ENCODE measurements around the gene ARF3. TPM values are rescaled to one million over a fixed set of nuclear protein-coding genes. Genes with fewer than 3 reads are reported as not detected.

The ARF3 gene
- total and polyA plus RNA-seq, 2 of the 13 experiments (the other 11 are each of a cell fraction or from before 2014, with no cell fraction given): 53.8 to 57.9 TPM

- TF ChIP-seq PREB (CRISPR knock-in tag; IDR thresholded peaks at IDR 0.05) (no peak), STAG1 (CRISPR knock-in tag; IDR thresholded peaks at IDR 0.05) (peak; percentile 69), JDP2 (CRISPR knock-in tag; IDR thresholded peaks at IDR 0.05; ENCODE audit: borderline replicate concordance) (no peak), ZKSCAN1 (IDR thresholded peaks at IDR 0.05; ENCODE audit: low read length) (peak; percentile 81), SMC3 (IDR thresholded peaks at IDR 0.05; ENCODE audit: low read length) (0 out of 2 replicates have a peak, but pooled peaks have one; percentile 4), SOX6 (IDR thresholded peaks at IDR 0.05) (no peak), SOX6 (CRISPR knock-in tag; IDR thresholded peaks at IDR 0.05) (0 out of 2 replicates have a peak, but pooled peaks have one; percentile 18), HNRNPLL (IDR thresholded peaks at IDR 0.05; ENCODE audit: low read depth, low read length, poor library complexity, severe bottlenecking) (peak; percentile 40), ZNF629 (CRISPR knock-in tag; conservative IDR thresholded peaks at IDR 0.05) (peak; percentile 64; the same call in 1 of the 2 replicates), IKZF1 (IDR thresholded peaks at IDR 0.05) (no peak), KDM2A (CRISPR knock-in tag; IDR thresholded peaks at IDR 0.05; ENCODE audit: borderline replicate concordance, low read depth) (peak; percentile 41; the same call in 1 of the 2 replicates), AFF4 (CRISPR knock-in tag; IDR thresholded peaks at IDR 0.05) (no peak)
- TF ChIP-seq, protein P1, sequence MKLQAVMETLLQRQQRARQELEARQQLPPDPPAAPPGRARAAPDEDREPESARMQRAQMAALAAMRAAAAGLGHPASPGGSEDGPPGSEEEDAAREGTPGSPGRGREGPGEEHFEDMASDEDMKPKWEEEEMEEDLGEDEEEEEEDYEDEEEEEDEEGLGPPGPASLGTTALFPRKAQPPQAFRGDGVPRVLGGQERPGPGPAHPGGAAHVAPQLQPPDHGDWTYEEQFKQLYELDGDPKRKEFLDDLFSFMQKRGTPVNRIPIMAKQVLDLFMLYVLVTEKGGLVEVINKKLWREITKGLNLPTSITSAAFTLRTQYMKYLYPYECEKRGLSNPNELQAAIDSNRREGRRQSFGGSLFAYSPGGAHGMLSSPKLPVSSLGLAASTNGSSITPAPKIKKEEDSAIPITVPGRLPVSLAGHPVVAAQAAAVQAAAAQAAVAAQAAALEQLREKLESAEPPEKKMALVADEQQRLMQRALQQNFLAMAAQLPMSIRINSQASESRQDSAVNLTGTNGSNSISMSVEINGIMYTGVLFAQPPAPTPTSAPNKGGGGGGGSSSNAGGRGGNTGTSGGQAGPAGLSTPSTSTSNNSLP (IDR thresholded peaks at IDR 0.05; ENCODE audit: low read depth, low read length): no peak
- TF ChIP-seq, protein P2, sequence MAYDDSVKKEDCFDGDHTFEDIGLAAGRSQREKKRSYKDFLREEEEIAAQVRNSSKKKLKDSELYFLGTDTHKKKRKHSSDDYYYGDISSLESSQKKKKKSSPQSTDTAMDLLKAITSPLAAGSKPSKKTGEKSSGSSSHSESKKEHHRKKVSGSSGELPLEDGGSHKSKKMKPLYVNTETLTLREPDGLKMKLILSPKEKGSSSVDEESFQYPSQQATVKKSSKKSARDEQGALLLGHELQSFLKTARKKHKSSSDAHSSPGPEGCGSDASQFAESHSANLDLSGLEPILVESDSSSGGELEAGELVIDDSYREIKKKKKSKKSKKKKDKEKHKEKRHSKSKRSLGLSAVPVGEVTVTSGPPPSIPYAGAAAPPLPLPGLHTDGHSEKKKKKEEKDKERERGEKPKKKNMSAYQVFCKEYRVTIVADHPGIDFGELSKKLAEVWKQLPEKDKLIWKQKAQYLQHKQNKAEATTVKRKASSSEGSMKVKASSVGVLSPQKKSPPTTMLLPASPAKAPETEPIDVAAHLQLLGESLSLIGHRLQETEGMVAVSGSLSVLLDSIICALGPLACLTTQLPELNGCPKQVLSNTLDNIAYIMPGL (CRISPR knock-in tag; IDR thresholded peaks at IDR 0.05; ENCODE audit: borderline replicate concordance in 1 of 2, low read depth in 1 of 2): peak; percentile 50 to 65; a peak in 2 of 4 replicates
- TF ChIP-seq, protein P3, sequence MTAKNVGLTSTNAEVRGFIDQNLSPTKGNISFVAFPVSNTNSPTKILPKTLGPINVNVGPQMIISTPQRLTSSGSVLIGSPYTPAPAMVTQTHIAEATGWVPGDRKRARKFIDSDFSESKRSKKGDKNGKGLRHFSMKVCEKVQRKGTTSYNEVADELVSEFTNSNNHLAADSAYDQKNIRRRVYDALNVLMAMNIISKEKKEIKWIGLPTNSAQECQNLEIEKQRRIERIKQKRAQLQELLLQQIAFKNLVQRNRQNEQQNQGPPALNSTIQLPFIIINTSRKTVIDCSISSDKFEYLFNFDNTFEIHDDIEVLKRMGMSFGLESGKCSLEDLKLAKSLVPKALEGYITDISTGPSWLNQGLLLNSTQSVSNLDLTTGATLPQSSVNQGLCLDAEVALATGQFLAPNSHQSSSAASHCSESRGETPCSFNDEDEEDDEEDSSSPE (CRISPR knock-in tag; IDR thresholded peaks at IDR 0.05): no peak
- TF ChIP-seq, protein P4, sequence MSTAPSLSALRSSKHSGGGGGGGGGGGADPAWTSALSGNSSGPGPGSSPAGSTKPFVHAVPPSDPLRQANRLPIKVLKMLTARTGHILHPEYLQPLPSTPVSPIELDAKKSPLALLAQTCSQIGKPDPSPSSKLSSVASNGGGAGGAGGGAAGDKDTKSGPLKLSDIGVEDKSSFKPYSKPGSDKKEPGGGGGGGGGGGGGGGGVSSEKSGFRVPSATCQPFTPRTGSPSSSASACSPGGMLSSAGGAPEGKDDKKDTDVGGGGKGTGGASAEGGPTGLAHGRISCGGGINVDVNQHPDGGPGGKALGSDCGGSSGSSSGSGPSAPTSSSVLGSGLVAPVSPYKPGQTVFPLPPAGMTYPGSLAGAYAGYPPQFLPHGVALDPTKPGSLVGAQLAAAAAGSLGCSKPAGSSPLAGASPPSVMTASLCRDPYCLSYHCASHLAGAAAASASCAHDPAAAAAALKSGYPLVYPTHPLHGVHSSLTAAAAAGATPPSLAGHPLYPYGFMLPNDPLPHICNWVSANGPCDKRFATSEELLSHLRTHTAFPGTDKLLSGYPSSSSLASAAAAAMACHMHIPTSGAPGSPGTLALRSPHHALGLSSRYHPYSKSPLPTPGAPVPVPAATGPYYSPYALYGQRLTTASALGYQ (CRISPR knock-in tag; IDR thresholded peaks at IDR 0.05): no peak
These were observed 38.0 kb upstream of the ARF3 start (continued) for GRCh38 chr12:48995086-48995879.

All from HepG2 (cell line).